Fibroblast of lung (primary cell): Measurements from ENCODE around the gene MAP2K5.

Experiments used
- EZH2 ChIP-seq: IDR thresholded peaks from 2 replicates; pipeline ENCODE4 v1.5.1; 2012; ENCODE audit warnings: low read length, control low read depth, mild to moderate bottlenecking; ENCODE audit errors: missing control alignments
- TF ChIP-seq, protein P1 (sequence below), 2 donors: IDR thresholded peaks in 1 of 2; conservative IDR thresholded peaks in 1 of 2; 1 replicate in 1 of 2; 2 replicates in 1 of 2; pipeline ENCODE4 v1.5.1; 2011 to 2012; ENCODE audit warnings: low read length in 2 of 2, control low read depth in 1 of 2, inconsistent platforms in 1 of 2, low read depth in 1 of 2, mild to moderate bottlenecking in 1 of 2

DNA sequence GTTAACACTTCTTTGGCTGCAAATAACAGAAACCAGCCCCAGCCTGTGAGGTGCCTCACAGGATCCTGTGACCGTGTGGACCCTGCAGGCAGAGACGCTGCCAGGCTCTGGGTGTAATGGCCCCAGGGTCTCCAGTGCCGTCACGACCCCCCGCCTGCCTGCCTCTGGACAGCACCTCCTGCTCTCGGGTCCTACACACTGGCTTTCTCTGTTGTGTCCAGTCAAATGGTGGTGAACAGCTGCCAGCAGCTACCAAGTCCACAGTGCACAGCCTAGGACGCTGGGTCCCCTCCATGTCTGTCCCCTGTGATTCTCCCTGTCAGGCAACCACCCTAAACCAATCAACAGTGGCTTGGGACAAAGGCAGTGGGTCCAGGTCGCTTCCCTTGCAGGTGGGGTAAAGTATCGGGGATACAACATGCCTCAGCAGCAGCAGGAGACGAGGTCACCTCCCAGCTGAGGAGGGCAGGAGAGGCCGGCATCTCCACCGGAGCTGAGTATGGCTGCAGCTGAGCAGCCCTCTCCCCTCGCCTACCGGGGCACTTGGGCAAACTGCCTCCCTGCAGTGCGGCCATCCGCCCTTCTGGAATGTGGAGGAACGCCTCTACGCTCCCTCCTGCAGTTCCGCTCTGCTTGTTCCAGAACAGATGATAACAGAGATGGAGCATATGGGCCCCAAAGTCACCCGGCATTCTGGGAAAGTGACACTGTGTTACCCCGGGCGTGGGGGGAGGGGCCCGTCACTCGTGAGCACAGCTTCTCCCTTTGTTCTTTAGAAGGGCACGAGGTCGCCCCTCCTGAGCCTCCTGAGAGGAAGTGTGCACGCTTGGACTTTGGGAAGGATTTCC is 261.7 kb downstream of the MAP2K5 start:
- TF ChIP-seq EZH2, result no peak
- TF ChIP-seq, protein P1, sequence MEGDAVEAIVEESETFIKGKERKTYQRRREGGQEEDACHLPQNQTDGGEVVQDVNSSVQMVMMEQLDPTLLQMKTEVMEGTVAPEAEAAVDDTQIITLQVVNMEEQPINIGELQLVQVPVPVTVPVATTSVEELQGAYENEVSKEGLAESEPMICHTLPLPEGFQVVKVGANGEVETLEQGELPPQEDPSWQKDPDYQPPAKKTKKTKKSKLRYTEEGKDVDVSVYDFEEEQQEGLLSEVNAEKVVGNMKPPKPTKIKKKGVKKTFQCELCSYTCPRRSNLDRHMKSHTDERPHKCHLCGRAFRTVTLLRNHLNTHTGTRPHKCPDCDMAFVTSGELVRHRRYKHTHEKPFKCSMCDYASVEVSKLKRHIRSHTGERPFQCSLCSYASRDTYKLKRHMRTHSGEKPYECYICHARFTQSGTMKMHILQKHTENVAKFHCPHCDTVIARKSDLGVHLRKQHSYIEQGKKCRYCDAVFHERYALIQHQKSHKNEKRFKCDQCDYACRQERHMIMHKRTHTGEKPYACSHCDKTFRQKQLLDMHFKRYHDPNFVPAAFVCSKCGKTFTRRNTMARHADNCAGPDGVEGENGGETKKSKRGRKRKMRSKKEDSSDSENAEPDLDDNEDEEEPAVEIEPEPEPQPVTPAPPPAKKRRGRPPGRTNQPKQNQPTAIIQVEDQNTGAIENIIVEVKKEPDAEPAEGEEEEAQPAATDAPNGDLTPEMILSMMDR (conservative IDR thresholded peaks at IDR 0.05 in 1 of 2, IDR thresholded peaks at IDR 0.05 in 1 of 2; ENCODE audit: low read depth in 1 of 2, low read length in 2 of 2), result no peak
